NCI-H1092 (cell line): Measurements from ENCODE around the gene HYAL3.
A peak's percentile ranks its signal among the peaks of the same experiment; 100 is the strongest.

Source experiments
- DNase-seq: peaks from one replicate; lab custom pipeline; 2025; lab: John Stamatoyannopoulos, UW

Gene HYAL3

DNA sequence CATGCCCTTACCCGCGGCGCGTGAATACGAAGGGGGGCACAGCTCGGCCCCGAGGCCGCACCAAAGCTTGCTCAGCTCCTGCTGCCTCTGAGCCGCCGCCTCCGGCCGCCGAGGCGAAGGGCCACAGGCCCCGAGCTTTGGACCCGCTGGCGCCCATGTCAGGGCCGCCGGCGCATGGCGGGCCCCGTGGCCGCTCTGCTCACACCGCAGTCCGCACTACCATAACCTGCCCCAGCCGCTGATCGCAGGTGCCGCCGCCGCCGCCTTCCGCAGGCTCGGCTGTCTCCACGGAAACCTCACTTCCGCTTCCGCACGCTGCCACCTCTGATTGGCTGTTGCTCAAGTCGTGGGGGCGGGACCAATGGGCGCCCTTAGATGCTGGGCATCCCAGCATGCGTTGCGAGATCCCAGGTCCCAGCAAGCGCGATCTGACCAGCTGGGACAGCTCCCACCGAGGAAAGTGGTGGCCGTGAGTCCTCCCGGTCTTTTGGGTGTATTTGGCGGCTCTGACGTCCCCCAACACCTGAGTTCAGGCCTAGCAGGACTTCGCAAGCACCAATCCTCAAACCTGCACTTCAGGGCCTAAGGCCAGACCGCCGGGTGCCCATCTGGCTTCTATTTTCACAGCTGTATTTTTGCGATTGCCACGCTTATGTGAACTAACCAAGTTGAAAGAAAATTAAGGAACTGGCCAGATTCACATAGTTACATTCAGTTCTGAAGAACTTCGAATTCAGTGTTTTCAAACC is 28.9 kb upstream of the HYAL3 start, which contains the start of gene TUSC2:
TUSC2 (minus strand) TSS at position 281 of the 749 bp plus-strand sequence; CDS start at position 157, 124 bp downstream.
- DNase-seq = peak; percentile 92

DNA sequence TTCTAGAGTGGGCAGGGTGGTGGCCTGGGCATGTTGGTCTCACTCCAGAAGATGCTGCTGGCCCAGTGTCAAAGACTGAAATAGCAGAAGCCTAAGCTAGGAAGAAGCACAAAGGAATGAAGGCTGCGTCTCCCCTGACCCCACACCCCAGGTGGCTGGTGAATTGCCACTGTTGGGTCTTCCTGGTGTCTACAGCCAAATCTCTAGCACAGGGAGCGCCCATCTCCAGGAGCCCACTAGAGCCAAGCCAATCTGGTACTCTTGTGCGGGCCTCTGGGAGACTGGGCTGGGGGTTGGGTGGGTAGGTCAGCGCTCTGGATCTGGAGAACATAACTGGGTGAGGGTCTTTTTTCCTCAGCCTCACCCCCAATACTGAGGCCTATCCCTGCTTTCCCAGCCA is 27.9 kb upstream of the HYAL3 start:
- no peak for DNase-seq

DNA sequence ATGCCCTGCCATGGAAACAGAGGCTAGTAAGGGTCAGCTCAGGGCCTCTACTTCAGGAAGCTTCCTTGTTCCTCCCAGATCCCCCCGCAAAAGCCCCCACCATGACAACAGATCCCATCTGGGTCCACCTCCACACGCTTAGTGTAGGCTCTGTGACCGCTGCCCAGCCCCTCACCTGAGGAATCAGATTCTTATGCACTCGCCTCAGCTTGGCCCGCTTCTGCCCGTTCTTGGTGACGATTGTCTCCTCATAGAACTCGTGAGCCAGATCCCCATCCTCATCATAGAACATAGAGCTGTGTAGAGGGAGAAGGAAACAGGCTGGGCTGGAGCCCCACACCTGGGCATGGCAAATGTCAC is 27.0 kb upstream of the HYAL3 start:
- DNase-seq = no peak

DNA sequence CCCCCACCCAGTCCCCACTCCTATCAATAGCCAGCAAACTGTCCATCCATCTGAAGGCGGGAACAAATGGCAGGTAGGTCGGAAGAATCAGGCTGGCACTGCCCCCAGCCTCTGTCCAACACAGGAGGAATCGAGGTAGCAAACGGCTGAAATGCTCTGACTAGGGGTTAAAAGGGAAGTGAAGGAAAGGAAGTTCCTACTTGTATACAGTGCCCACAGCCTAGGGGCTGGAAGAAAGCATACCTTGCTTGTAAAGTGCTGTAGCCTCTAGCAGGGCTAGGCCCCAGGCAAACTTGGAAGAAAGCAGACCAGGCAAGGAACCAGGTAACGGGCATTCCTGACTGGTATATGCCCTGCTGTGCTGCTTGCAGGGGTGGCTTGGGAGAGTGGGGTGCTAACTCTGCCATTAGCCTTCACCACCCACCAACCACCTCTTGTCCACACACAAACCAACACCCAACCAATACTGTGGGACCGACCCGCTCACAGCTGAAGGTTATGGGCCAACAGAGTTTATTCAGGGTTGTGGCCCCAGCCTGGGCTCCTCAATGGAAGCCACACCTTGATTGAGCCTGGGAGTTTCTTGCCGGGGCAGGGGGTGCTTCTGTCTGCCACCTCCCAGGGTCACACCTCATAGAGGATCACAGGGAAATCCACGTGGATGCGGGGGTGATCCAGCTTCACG is 26.4 kb upstream of the HYAL3 start:
- DNase-seq = no peak

DNA sequence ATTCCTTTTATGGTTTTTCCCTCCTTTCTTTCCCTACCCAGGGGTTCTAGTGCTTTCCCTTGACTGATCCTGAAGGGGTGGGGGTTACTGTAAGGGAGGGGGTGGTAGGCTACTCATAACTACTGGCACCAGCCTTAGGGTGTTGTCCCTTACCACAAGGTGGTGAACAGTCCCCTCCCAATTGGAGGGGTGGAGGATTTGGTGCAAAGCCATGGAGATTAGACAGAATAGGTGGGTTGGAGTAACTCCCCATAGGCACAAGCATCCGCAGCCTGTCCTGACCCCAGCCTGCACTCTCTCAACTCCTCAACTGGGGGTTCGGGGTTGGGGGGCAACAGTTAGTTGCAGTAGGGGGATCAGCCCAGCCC is 25.9 kb upstream of the HYAL3 start:
- DNase-seq = no peak

DNA sequence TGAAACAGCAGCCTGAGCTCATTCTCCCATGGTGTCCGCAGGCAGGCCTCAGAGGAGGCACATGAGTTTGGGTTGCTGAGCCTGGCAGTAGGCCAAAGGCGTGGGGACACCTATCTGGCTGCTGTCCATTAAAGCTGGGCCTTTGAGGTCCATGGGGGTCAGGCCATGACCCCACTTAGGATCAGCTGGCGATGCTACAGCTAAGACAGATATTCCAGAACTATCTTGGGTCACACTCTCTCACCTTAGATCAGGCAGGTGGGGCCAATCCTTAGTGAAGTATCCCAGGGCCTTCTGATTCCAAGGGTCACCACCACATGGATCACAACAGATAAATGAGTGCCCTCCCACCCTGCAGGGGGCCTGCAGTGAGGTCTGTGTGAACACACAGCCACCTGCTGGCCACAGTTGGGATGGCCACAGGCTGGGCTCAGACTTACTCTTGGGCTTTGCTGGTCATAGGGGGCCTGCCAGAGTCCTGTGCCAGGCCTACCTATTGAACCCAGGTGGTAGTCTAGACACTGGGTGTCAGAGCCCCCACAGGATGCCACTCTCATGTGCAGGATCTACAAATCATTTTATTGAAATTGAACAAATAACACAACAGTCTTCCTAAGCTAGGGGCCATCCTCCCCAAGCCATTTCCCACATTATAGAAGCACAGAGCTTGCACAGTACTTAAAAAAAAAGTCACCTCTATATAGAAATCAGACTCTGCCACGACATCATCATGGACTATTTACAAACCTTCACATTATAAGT is 25.3 kb upstream of the HYAL3 start:
- DNase-seq = peak; percentile 25

DNA sequence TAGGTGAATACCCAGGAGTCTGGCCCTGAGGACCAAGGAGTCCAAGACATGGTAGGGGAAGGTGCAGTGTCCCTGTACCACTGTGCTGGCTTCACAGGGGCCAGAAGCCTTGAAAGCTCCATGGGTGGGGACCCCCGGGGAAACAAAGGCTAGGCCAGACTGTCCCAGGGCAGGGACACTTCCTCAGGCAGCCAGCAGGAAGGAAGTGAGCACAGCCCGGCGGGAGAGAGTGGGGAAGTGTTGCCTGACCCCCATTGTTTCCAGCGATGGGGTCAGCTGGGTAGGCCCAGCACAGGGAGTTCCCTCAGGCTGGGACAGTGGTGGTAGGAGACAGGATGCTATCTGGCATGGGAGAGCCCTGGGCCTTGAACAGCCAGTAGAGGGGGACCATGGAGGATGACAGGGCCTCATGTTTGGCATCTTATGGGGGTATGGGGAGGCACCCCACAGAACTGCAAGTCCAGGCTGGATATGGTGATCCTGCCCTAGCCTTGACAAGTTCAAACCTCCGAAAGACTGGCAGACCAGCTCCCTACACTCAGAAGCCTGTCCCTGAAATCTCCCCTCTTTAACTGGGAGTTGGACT is 24.5 kb upstream of the HYAL3 start:
- DNase-seq = no peak

DNA sequence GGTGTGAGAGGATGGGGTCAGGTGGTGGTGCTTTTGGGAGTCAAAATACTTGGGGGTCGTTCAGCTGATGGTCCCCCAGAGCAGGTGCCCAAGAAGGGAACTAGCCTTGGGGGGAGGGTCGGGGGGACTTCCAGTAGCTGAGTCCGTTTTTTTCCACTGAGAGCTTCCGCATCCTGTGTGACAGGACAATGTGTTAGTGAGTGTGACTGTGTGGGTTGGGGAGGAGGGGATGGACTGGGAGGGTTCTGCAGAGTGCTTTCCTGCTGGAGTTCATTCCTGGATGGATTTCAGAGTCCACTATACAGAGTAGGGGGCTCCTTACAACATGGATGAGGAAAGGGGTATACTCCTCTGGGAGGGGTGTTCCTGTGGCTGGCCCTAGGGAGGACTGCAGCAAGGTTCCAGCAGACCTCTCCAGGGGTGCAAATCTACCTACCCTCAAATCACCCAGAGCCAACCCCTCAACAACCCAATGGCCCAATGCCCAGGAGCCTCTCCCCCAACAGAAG is 23.9 kb upstream of the HYAL3 start:
- no peak for DNase-seq

DNA sequence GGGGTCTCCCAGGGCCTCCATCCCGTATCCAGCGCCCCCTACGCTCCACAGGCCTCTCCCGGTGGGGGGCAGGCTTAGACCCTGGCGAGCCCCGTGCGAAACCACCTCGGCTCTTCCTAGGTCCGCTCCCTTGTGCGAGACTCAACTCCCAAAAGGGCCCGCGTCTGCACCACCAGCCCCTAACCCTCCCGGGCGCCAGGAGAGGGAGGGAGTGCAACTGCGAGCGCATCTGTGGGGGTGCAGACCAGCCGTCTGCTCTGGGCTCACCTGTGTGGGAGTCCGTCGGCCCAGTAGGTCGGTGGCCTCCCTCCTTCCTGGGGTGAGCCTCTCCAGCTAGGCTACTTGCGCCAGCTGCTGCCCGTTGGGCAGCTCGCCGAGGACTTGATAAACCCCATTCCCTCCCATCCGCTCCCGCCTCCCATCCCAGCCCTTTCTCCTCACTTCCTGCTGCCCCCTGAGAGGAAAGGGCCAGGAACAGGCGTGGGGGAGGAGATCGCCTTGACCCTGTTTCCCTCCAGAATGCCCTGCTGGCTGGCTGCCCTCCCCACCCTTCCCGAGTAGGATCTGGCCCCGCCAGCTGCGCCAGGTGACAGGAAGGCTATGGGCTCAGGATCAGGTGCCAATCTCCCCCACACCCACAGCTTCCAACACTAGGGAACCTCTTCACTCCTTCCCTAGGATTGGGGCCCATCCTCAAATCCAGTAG is 23.3 kb upstream of the HYAL3 start, which contains the start of gene HYAL2:
HYAL2 (minus strand) TSS at position 360 of the 706 bp plus-strand sequence. CDS start 2,256 bp downstream, outside the sequence.
- peak; percentile 33 for DNase-seq

DNA sequence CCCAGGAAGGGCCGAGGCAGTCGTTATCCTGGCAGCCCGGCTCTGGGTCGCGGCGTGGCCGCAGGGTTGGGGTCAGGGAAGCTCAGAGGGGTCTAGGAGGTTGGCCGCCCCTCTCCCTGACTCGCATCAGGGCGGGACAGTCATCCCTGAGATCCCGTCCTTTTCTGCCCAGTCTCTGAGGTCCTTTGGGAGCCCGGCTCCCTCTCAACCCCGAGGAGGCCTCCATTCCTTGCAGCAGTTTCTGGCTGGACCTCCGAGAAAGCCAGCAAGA is 22.8 kb upstream of the HYAL3 start:
- DNase-seq = no peak

DNA sequence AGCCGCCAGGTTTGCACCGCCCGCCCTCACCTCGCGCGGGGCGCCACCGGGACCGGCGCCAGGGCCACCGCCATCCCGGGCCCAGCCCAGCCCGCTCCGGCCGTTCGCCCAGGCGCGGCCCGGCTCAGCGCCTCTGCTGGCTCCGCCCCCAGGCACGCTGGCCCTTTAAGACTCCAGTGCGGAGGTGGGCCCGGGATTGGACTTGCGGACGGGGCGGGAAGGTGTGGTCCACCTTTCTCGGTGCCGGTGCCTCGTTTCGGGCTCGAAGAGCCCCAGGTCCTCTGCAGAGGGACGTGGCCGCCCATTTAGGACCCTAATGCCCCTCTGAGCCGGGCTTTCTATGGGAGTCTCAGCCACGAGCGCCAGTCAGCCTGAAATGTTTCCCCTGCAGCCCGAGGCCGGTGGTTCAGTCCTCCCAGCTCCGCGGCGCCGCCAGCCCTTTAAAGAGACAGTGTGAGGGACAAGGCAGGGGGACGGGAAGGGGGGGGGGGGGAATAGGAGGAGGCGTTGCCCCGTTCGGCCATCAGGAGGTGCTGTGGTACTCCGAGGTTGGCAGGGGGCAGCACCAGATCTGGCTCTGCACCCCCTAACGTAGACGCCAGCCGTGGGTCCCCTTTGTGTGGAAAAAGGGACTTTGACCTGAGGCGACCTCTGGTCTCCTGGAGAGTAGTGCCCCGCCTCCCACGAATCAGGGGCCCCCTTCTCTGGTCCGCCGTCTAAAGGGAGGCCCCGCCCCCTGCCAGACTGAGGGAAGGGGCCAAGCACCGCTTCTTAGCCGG is 22.3 kb upstream of the HYAL3 start:
- peak; percentile 65 for DNase-seq

DNA sequence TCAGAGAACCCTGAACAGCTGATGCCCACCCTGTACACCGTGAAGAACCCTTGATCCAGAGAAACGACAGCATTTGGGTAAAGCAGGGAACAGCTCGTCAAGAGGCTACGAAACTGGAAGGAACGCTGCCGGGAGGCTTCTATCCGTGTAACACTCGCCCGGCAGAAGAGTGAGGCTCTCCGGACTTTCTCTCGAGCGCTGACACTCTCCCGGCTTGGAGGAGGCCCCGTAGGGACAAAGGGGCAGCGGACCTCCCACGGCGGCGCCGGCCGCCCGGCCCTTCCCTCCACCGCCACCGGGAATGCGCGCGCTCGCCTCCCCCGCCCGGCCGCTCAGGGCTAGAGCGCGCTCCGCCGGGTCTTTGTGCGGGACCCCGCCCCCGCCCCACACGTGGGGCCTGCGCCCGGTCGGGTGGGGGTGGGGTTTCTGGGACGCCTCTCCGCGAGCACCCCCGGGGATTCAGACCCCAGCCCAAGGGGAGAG is 21.7 kb upstream of the HYAL3 start:
- peak; percentile 53 for DNase-seq

DNA sequence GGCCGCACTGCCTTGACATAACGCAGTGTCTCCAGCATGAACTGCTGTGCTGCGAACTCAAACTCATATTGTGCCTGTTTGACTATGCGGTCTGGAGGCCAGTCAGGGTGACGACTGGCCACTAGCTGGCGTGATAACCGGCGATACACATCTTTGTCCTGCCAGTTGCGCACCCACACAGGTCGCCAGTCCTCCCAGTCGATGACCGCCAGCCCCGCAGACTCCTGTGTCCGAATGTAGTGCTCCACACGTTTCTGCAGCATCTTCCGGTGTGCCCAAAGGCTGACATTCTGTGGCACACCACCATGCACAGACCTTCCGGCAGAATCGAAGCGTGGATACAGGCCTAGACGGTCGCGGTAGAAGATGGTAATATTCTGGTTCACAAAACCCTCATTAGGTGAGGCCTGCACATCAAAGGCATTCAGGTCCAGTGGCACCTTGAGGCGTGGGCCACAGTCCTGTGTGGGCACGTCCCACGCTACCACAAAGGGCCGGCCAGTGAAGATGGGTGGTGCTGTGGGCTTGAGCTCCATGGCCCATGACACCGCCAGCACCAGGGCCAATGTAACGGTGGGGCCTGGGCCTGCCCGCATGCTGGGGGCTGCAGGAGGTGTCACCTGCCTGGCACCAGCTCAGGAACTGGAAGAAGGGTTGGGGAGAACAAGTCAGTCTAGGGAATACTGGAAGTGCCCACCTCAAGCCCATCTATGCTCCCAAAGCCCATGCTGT is 20.9 kb upstream of the HYAL3 start:
- DNase-seq = no peak

DNA sequence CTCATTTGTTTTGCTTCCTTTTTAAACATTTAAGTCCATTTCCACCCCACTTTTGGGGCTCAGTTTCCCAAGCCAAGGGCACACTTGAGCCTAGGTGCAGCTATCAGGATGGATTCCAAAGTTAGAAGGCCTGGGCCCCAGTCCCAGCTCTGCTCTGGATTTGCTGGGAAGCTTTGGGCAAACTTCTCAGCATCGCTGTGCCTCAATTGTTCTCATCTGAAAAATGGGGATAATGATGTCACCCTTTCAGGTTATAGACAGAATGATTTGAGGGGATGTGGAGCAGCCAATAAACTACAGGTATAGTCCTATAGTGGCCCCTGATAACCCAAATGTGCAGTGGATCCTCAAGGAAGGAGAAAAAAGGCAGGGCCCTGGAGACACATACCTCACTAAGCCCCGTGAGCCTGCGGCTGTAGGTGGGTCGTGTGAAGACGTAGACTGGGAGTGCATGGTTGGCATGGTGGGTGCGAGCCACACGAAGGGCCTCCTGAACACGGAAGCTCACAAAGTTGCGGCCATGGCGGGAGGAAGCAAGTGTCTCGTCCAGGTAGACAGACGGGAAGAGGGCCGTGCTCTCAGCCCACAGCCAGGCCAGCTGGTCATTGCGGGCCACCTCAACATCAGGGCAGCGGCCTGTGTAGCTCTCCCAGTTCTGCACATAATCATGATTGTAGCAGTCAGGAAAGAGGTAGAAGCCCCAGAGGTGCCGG is 20.1 kb upstream of the HYAL3 start:
- no peak for DNase-seq

DNA sequence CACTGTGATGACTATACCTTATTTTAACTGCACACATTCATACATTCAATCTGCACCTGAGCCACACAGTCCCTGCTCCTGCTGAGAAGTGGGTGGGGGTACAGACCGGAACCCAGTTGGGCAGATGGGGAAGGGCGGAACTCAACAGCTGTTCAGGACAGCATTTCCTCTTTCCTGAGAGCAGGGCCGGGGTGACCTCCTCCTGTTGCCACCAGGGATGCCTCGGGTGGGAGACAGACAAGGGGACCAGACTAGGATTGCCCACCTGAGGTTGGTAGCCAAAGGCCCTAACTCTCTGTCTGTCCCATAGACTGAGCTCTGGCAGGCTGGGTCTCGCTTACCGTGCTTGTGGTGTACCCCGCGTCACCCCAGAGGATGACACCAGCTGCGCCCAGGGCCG is 19.4 kb upstream of the HYAL3 start:
- no peak for DNase-seq

DNA sequence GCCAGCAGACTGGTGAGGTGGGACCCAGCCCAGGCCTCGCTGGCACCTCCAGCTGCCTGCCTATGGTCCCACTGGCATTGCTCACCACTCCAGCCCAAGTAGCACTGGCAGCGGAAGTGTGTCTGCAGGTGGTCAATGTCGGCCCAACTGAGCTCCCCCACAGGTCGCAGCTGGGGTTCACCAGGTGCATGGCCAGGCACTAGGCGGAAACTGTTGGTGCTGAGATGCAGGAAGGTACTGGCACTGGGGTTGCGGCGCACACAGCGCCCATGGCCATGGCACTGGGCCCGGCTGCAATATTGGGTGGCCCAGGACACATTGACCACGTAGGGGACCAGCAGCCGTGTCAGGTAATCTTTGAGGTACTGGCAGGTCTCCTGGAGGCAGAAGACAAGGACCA is 19.0 kb upstream of the HYAL3 start:
- no peak for DNase-seq

DNA sequence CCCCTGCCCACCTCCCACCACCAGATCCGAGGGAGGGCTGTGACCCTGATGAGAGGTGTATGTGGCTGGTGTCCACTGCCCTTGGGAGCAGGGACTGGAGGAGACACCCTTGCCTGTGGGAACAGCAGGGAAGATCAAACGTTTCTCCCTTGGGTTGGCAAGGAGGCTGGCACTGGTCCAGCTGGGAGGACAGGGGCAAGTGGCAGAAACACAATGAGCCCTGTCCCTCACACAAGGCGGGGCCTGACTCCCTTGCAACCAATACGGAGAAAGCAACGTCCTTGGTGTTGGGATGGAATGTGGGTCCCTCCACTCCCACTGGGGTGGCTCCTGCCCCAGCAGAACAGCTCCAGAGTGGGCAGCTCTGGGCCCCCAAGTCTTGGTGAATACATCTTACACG is 18.1 kb upstream of the HYAL3 start:
- DNase-seq = no peak

DNA sequence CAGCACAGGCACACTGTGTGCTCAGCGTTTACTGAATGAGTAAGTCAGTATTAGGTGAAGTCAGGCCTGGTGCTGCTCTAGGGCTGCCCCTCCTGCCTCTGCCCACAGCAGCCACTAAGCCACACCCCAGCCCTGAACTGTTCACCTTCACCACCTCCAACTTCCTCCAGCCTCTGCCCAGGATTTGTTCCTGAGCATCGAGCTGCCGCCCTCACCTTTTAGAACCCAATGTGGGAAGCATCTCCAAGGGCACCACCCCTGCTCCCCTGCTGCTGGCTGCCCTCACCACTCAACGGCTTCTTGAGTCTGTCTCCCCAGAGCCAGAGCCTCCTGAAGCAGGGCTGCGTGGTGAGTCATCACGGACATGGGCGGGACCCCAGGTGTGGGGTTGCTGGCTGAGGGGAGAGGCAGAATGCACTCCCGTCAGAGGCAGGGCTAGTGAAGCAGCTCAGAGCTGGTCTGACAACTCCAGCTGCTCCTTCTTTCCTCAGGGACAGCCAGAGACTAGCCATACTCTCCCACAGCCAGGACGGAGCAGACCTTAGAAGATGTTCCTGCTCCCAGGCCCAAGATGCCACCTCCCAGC is 17.5 kb upstream of the HYAL3 start:
- no peak for DNase-seq

DNA sequence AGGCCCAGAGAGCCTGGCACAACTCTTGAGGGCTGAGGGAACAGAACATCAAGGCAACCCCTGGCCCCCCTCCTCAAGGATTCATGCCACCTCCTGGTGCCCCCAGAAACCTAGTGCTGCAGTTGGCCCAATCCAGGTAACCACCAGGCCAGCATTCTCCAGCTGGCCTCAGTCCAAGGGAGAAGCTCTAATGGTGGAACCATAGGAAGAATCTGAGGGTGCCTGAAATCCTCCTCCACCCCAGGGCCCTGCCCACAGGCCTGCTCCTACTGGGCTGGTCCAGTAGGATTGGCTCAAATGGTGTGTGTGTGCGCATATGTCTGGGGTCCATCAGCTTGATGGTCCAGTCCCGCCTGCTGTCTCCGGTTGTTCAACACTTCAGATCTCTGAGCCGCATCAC is 15.6 kb upstream of the HYAL3 start:
- no peak for DNase-seq
